NCI-H524 treated with DMSO at 0.1 percent for 48 hours (cell line): ENCODE data around the gene HOXA7.

Experiments used
- DNase-seq: peaks from one replicate; lab custom pipeline; 2025; lab: John Stamatoyannopoulos, UW

The HOXA7 gene

DNA sequence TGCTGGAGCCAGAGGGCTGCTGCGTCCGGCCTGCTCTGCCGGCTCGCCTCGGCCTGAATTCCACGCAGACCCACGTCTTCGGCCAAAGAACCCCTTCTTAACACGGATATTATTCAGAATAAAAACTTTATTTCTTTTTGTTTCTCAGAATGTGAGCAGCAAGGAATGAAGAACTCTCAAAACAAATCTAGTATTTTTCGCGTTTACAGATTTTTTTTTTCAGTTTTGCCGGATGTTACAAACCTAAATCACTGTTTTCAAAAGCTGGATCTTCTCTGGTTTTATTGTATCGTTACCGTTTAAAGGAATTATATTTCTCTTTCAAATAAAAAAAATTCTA lies 49.6 kb downstream of the HOXA7 start:
- no peak for DNase-seq

DNA sequence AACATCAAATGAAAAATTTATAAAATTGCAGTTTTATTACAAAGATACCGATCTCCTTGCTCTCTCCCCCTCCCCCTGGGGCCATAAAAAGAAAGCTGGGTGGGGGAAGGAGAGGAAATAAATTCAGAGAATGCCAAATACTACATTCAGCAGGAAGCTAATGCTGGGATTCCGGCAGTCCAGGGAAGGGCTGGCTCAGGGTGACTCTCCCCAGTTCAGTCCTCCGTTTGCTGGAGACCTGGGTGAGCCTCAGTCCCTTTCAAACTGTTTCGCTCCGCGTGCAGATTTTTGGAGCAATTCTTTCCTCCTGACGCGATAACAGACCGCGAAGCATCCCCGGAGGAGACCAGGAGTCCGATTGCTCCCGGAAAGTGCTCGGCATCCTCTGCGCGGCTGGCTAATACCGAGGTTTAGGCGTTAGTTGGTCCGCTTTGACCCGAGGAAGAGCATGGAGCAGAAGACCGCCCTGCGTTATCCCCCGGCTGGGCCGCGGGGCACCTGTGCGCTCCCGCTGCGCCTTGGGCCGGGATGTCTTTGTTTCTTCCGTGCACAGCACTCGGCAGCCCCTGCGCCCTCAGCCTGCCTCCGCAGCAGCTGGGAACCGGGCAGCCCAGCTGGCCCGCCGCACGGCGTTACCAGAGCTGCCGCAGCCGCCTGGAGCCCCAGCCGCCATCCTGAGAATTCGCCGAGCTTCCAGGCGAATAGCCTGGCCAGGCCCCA lies 50.1 kb downstream of the HOXA7 start:
- no peak for DNase-seq

DNA sequence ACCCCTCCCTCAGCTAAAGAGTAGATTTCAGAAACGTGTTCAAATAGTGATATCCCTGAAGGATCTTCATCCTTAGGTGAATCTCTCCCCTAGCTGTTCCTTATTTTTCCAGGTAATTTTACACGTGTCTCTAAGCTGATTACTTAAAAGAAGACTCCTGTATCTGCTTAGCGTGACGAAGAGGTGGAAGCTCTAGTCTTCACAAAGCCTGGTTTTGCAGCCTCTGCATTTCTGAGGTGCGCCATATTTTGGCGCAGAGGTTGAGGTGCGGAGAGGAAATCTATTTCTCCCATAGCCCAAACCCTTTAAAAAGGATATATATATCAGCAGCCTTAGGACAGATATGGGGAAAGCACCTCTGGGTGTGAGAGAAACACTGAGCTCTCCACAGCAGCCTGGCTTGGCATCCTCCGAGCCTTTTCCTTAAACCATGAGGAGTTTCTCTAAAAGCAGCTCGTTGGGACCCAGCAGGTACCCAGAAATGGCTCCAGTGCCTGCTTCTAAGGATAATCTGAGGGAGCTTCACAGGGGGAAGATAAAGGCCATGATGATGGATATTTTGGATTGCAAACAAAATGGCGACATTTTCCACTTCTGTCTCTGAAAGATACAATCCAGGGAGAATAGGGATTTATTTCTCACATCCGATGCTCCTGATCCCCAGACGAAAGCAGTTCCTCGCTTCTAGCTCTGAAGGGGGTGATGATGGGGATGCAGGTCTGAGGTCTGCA lies 51.0 kb downstream of the HOXA7 start:
- no peak for DNase-seq

DNA sequence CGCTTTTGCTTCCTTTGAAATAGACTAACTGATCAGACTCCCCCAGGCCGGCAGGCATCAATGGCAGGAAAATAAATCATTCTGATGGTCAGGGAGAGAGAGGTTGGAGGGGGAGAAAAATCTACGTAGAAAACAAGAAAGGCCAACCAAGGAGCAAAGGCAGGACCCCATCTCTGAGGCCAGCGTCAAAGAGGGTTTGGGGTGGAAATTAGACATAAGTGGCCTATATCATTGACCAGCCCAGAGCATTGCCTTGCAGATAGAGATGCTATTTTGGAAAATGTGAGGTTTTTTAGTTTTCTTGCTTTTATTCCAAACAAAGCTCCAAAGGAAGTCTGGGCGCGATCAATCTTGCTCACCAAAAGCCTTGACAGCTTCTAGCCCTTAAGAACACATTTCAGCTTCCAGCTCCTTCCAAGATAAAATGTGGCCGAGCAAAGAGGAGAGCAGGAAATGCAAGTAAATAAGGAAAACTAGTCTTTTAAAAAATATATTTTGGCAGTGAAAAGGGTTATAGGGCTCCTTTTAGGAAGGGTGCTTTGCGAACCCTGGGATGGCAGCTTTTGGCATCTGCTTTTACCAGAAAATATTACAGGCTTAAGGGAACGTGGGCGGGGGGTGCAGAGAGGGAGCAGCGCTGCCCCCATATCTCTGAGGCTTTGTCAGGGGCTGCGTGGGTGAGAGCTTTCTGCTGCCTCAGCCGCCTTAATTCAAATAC lies 52.0 kb downstream of the HOXA7 start:
- no peak for DNase-seq
